Activated CD4-positive, alpha-beta memory T cell treated with anti-CD3 and anti-CD28 coated beads for 36 hours (primary cell): Measurements from ENCODE around the gene GID8. TPM values are rescaled to one million over a fixed set of nuclear protein-coding genes. Genes with fewer than 3 reads are reported as not detected.
A peak's percentile ranks its signal among the peaks of the same experiment; 100 is the strongest.

Experiments used
- CTCF ChIA-PET: fragments of 350-600 bp; sonication (Branson Sonifier 250); formaldehyde crosslinking; loops from one replicate; lab custom pipeline; 2021; ENCODE audit warnings: antibody characterized with exemption, inconsistent platforms; lab: Charles Lee
- POLR2A ChIA-PET: fragments of 350-600 bp; sonication (Branson Sonifier 250); formaldehyde crosslinking; loops from one replicate; lab custom pipeline; 2021; ENCODE audit warnings: antibody characterized with exemption; lab: Charles Lee
- DNase-seq: peaks from one replicate; pipeline ENCODE4 v3.0.0-alpha.2; 2020
- H3K27ac Mint-ChIP-seq: one replicate; pipeline ENCODE4 v1.8.0; 2021; ENCODE audit warnings: mixed read lengths
- H3K27me3 Mint-ChIP-seq: one replicate; pipeline ENCODE4 v1.8.0; 2021; ENCODE audit warnings: mixed read lengths
- H3K36me3 Mint-ChIP-seq: one replicate; pipeline ENCODE4 v1.8.0; 2021; ENCODE audit warnings: mixed read lengths
- H3K4me1 Mint-ChIP-seq: one replicate; pipeline ENCODE4 v1.8.0; 2021; ENCODE audit warnings: low read depth, mixed read lengths
- H3K4me3 Mint-ChIP-seq: one replicate; pipeline ENCODE4 v1.8.0; 2021; ENCODE audit warnings: mild to moderate bottlenecking, mixed read lengths
- H3K9me3 Mint-ChIP-seq: one replicate; pipeline ENCODE4 v1.8.0; 2021; ENCODE audit warnings: mixed read lengths
- intact Hi-C: fragments of 100-400 bp; cut with micrococcal nuclease; formaldehyde crosslinking; loops from one replicate; pipeline ENCODE4 v1.15.1; 2023
- total RNA-seq, 2 experiments: library from RNA; stranded (reverse); gene quantifications; one replicate each; pipeline ENCODE4 v1.2.3, GENCODE V29; 2021

Gene GID8
- 10 to 100 TPM; 33.9 to 34.8 TPM for total RNA-seq

DNA sequence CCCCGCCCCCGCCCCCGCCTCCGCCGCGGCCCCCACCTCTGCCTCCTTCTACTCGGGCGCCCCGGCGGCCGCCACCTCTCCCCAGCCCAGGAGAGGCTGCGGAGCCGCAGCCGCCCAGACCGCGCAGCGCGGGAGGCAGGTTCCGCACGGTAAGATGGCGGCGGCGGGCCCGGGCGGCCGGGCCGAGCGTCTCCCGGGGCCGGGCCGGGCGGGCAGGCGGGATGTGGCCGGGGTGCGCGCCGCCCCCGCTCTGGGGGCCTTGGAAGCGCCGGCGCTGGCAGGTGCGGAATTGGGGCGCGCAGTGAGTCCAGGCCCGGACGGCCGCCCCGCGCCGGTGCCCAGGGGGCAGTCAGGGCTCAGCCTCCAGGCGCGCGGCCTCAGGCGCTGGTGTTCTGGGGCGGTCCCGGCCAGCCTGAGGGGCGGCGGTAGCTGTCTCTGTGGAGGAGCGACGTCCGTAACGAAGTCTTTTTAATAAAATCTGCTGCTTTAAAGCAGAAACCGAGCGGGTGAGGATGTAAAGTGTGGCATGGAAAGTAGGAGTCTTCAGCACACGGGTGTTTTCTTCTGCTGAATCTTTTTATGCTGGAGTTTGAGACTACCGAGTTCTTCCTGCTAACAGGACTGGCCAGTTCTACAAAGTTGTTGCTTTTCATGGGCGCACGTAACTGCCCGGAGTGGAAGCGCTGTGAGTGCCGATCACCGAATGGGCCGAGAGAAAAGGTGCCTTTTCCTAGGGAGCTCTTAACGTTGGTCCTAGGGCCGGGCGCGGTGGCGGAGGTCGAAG, at the start of gene GID8:
Gene GID8 (plus strand): TSS at position 43 of the 784 bp plus-strand sequence. CDS start 3,356 bp downstream, outside the sequence.
- intact Hi-C loops = loop anchor here (1.0 to 5.0 kb wide), 3 partner anchors 16 to 141 kb away; partner anchors contain the start of gene MRGBP

GRCh38 chr20:62888406-62888805, 49.5 kb upstream of the GID8 start:
- H3K27ac Mint-ChIP-seq = no peak overlapping the region

More for the DNA sequence above, at the start of gene GID8:
- H3K4me3 Mint-ChIP-seq = peak within 1 kb of the TSS; percentile 93
- no peaks in the 10 kb centered on the region for H3K27me3 Mint-ChIP-seq
- ChIA-PET POLR2A (interaction anchor here (0.5 to 4.0 kb wide), 8 partner anchors 10 to 583 kb away, joined by 3 to 36 read pairs (median 4); partner anchors contain the start of genes DIDO1 and TCFL5), CTCF (interaction anchor here (1.3 to 4.0 kb wide), 7 partner anchors 11 to 130 kb away, joined by 3 to 27 read pairs (median 5); no protein-coding TSS in a partner anchor)
- DNase-seq = peak; percentile 66
- peak within 1 kb of the TSS; percentile 96 for H3K27ac Mint-ChIP-seq
- H3K36me3 Mint-ChIP-seq = peaks cover 27% of the 10 kb centered on the region
- H3K4me1 Mint-ChIP-seq = peaks cover 30% of the 10 kb centered on the region
- H3K9me3 Mint-ChIP-seq = no peaks in the 10 kb centered on the region

GRCh38 chr20:62888910-62889309, 49.0 kb upstream of the GID8 start:
- Mint-ChIP-seq H3K9me3 (no peaks in the 10 kb centered on the region), H3K27ac (no peak overlapping the region), H3K27me3 (no peaks in the 10 kb centered on the region), H3K36me3 (peaks cover 41% of the 10 kb centered on the region), H3K4me1 (peaks cover 8% of the 10 kb centered on the region), H3K4me3 (no peak overlapping the region)
- intact Hi-C loops = no loop called here
- POLR2A ChIA-PET = no interaction called here
- CTCF ChIA-PET = interaction anchor here (1.3 to 1.7 kb wide), 2 partner anchors 10 to 18 kb away, joined by 4 to 5 read pairs; no protein-coding TSS in a partner anchor
- no peak for DNase-seq

More at GRCh38 chr20:62888406-62888805, 49.5 kb upstream of the GID8 start:
- H3K4me1 Mint-ChIP-seq = peaks cover 8% of the 10 kb centered on the region
- POLR2A ChIA-PET = no interaction called here
- H3K4me3 Mint-ChIP-seq = no peak overlapping the region
- CTCF ChIA-PET = interaction anchor here (1.7 kb wide), 1 partner anchor 19 kb away, joined by 5 read pairs; no protein-coding TSS in a partner anchor
- H3K27me3 Mint-ChIP-seq = no peaks in the 10 kb centered on the region
- H3K36me3 Mint-ChIP-seq = peaks cover 36% of the 10 kb centered on the region
- H3K9me3 Mint-ChIP-seq = no peaks in the 10 kb centered on the region
- intact Hi-C loops = no loop called here
- no peak for DNase-seq

- DNase-seq = no peak
- Mint-ChIP-seq H3K4me3 (no peak overlapping the region), H3K27ac (no peak overlapping the region), H3K9me3 (no peaks in the 10 kb centered on the region), H3K4me1 (peaks cover 8% of the 10 kb centered on the region), H3K27me3 (no peaks in the 10 kb centered on the region), H3K36me3 (peaks cover 46% of the 10 kb centered on the region)
- intact Hi-C loops = no loop called here
- ChIA-PET POLR2A (no interaction called here), CTCF (interaction anchor here (1.2 to 1.7 kb wide), 3 partner anchors 10 to 18 kb away, joined by 3 to 5 read pairs (median 4); no protein-coding TSS in a partner anchor)
Observed at GRCh38 chr20:62889411-62889810, 48.5 kb upstream of the GID8 start.

DNA sequence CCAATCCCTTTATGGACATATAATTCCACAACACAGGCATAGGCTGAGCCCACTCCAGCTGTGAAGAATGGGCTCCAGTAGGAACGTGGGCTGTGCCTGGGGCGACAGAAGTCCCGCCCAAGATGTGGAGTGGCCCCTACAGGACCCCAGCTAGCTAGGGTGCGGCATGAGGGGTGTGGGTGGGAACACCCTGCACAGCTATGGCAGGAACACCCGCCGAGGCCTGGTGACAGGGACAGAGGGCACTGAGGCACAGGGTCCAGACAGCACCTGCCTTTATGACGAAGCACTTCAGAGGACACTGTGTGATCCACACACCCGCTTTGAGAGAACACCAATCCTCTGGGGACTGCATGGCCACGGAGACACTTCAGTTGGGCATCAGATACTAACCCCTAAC, 48.1 kb upstream of the GID8 start:
- Mint-ChIP-seq H3K27me3 (no peaks in the 10 kb centered on the region), H3K4me1 (peaks cover 8% of the 10 kb centered on the region), H3K27ac (no peak overlapping the region), H3K4me3 (no peak overlapping the region), H3K36me3 (peaks cover 48% of the 10 kb centered on the region), H3K9me3 (no peaks in the 10 kb centered on the region)
- no peak for DNase-seq
- ChIA-PET CTCF (interaction anchor here (1.2 to 1.8 kb wide), 4 partner anchors 9 to 17 kb away, joined by 3 to 9 read pairs (median 4); no protein-coding TSS in a partner anchor), POLR2A (no interaction called here)
- intact Hi-C loops = no loop called here

GRCh38 chr20:62890444-62890843, 47.5 kb upstream of the GID8 start:
- H3K9me3 Mint-ChIP-seq = no peaks in the 10 kb centered on the region
- ChIA-PET CTCF (interaction anchor here (0.9 to 1.8 kb wide), 4 partner anchors 9 to 28 kb away, joined by 3 to 9 read pairs (median 4); no protein-coding TSS in a partner anchor), POLR2A (no interaction called here)
- H3K4me1 Mint-ChIP-seq = peaks cover 8% of the 10 kb centered on the region
- no peaks in the 10 kb centered on the region for H3K27me3 Mint-ChIP-seq
- DNase-seq = no peak
- no peak overlapping the region for H3K4me3 Mint-ChIP-seq
- H3K27ac Mint-ChIP-seq = no peak overlapping the region
- H3K36me3 Mint-ChIP-seq = peaks cover 53% of the 10 kb centered on the region
- intact Hi-C loops = no loop called here

DNA sequence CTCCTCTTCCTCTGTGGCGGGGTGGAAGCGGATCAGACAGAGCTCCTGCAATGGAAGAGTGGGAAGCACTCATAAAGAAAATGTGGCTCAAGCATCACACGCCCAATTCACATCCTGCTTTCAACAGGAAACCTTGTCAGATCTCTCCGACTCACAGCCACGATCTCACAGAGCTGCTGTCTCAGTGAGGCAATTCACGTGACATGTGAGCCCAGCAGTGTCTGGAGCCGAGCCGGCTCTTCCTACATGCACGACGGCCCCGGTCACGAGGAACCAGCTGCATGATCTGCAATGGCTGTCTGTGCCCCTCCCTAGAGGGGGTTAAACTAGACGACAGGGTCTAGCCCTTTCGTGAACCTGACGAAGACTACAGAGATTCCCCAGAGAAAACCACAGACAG, 46.8 kb upstream of the GID8 start:
- H3K4me3 Mint-ChIP-seq = no peak overlapping the region

GRCh38 chr20:62892348-62893304, 45.3 kb upstream of the GID8 start:
- Mint-ChIP-seq H3K4me3 (no peak overlapping the region), H3K27ac (no peak overlapping the region), H3K9me3 (no peaks in the 10 kb centered on the region), H3K4me1 (peaks cover 8% of the 10 kb centered on the region), H3K27me3 (no peaks in the 10 kb centered on the region), H3K36me3 (peaks cover 57% of the 10 kb centered on the region)
- intact Hi-C loops = no loop called here
- ChIA-PET CTCF (no interaction called here), POLR2A (no interaction called here)
- DNase-seq = no peak

More for the DNA sequence above, 46.8 kb upstream of the GID8 start:
- CTCF ChIA-PET = interaction anchor here (0.9 to 1.8 kb wide), 2 partner anchors 11 to 28 kb away, joined by 3 to 9 read pairs; no protein-coding TSS in a partner anchor
- intact Hi-C loops = no loop called here
- DNase-seq = peak; percentile 38
- peaks cover 8% of the 10 kb centered on the region for H3K4me1 Mint-ChIP-seq
- peaks cover 57% of the 10 kb centered on the region for H3K36me3 Mint-ChIP-seq
- POLR2A ChIA-PET = no interaction called here
- H3K9me3 Mint-ChIP-seq = no peaks in the 10 kb centered on the region
- H3K27me3 Mint-ChIP-seq = no peaks in the 10 kb centered on the region
- peak overlapping the region; percentile 38 for H3K27ac Mint-ChIP-seq

DNA sequence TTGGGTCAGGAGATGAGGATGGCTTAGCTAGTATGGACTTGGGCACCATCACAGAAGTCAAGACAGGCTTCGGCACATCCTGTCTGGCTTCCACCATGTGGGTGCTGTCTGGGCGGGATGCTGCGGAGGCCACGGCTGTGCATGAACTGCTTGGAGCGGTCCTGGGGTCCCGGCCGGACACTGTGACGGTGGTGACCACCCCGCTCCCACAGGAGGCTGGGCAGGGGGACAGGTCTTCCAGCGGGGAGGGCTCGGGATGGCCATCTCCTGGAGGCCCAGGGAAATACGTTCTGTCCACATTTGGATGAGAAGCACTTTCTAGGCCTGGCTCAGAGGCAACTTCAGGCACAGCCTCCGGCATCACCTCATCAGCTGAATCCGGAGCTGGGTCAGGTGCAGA, 44.2 kb upstream of the GID8 start:
- intact Hi-C loops = no loop called here

DNA sequence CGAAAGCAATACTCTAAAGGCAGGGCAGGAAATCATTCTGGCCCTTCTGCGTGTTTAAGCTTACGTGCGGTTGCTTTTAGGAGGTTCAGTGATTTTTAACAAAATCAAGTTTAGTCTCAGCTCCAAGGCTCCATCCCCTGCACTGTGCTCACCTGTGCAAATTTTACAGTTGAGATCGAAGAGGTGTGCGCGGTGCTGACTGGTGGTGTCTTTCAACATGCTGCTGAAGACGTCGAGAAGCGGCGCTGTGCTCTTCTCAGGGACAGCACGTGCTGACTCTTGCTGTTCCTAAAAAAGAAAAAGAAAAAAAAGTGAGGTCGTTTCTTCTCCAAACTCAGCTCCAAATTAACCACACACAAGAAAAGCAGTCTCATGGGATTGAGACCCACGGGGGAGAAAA, 43.7 kb upstream of the GID8 start:
- H3K36me3 Mint-ChIP-seq = peaks cover 54% of the 10 kb centered on the region
- ChIA-PET POLR2A (interaction anchor here (1.1 kb wide), 1 partner anchor 36 kb away, joined by 3 read pairs; no protein-coding TSS in a partner anchor), CTCF (interaction anchor here (1.1 kb wide), 1 partner anchor 13 kb away, joined by 3 read pairs; no protein-coding TSS in a partner anchor)
- H3K27me3 Mint-ChIP-seq = no peaks in the 10 kb centered on the region
- intact Hi-C loops = no loop called here
- H3K9me3 Mint-ChIP-seq = no peaks in the 10 kb centered on the region
- H3K4me3 Mint-ChIP-seq = no peak overlapping the region
- no peak for DNase-seq
- H3K4me1 Mint-ChIP-seq = peaks cover 22% of the 10 kb centered on the region
- H3K27ac Mint-ChIP-seq = no peak overlapping the region

More for the DNA sequence above, 44.2 kb upstream of the GID8 start:
- DNase-seq = no peak
- Mint-ChIP-seq H3K36me3 (peaks cover 54% of the 10 kb centered on the region), H3K27ac (no peak overlapping the region), H3K27me3 (no peaks in the 10 kb centered on the region), H3K4me1 (peaks cover 16% of the 10 kb centered on the region), H3K4me3 (no peak overlapping the region), H3K9me3 (no peaks in the 10 kb centered on the region)
- ChIA-PET POLR2A (interaction anchor here (1.1 kb wide), 1 partner anchor 36 kb away, joined by 3 read pairs; no protein-coding TSS in a partner anchor), CTCF (no interaction called here)

DNA sequence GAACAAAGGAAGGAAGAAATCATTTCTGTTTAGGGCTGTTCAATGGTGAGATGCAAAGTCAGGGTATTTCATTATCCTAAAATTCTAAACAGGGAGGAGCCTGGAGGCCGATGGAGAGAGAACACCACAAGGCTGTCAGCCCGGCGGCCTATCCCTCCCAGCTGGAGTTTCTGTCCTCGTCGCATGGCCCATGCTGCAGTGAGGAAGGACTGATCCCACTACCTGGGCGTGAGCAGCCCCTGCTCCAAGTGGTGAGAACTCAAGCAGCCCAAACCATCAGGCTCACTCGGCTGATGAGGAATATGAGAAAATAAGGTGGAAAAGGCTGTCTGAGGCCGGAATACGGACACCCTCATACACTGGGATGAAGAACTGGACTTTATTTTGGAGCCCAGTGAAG, 42.4 kb upstream of the GID8 start:
- ChIA-PET POLR2A (no interaction called here), CTCF (interaction anchor here (1.1 kb wide), 1 partner anchor 12 kb away, joined by 3 read pairs; no protein-coding TSS in a partner anchor)
- H3K36me3 Mint-ChIP-seq = peaks cover 46% of the 10 kb centered on the region
- no peak overlapping the region for H3K4me3 Mint-ChIP-seq
- no peaks in the 10 kb centered on the region for H3K27me3 Mint-ChIP-seq
- no peak overlapping the region for H3K27ac Mint-ChIP-seq
- H3K9me3 Mint-ChIP-seq = no peaks in the 10 kb centered on the region
- intact Hi-C loops = loop anchor here (5.0 kb wide), 1 partner anchor 42 kb away; the partner anchor contains the start of gene GID8
- H3K4me1 Mint-ChIP-seq = peaks cover 34% of the 10 kb centered on the region
- DNase-seq = no peak
